Measurements from ENCODE around the gene RNF111. TPM values are rescaled to one million over a fixed set of nuclear protein-coding genes. Genes with fewer than 3 reads are reported as not detected.

The RNF111 gene
- total and polyA plus RNA-seq, 2 experiments from 2014 or later, result 14.4 to 24.5 TPM

GRCh38 chr15:59060348-59060747, 72.9 kb downstream of the RNF111 start:
- Histone ChIP-seq H3K4me3 (no peak overlapping the region), H3K9me2 (ENCODE audit: insufficient read depth) (no peaks in the 10 kb centered on the region), H3K36me3 (ENCODE audit: insufficient read depth) (peaks cover 32% of the 10 kb centered on the region), H3K79me2 (replicated peaks; ENCODE audit: insufficient read depth) (no peaks in the 10 kb centered on the region), H3F3A (replicated peaks; ENCODE audit: low read depth) (no peaks in the 10 kb centered on the region), H3K4me1 (ENCODE audit: insufficient read depth) (no peaks in the 10 kb centered on the region), H3K4me2 (no peak overlapping the region), H2AFZ (no peak overlapping the region), H3K27ac (ENCODE audit: low read depth) (no peak overlapping the region), H3K27me3 (ENCODE audit: insufficient read depth) (no peaks in the 10 kb centered on the region), H4K20me1 (replicated peaks; ENCODE audit: insufficient read depth) (no peaks in the 10 kb centered on the region)
- H3K4me3 Mint-ChIP-seq, result no peak overlapping the region
- H3K9me3 Mint-ChIP-seq, result no peaks in the 10 kb centered on the region
- H3K4me1 Mint-ChIP-seq, result peaks cover 9% of the 10 kb centered on the region; the same call in 2 of the 3 replicates
- no peak for ATAC-seq
- H3K36me3 Mint-ChIP-seq (ENCODE audit: low read depth), result peaks cover 29% of the 10 kb centered on the region
- no peak overlapping the region for H3K27ac Mint-ChIP-seq
- H3K27me3 Mint-ChIP-seq (ENCODE audit: insufficient read depth, low read depth, poor library complexity), result no peaks in the 10 kb centered on the region
- TF ChIP-seq POLR2AphosphoS5 (IDR thresholded peaks at IDR 0.05; ENCODE audit: low read depth), result no peak
- TF ChIP-seq ETS1 (IDR thresholded peaks at IDR 0.05), result no peak
- TF ChIP-seq ZNF462 (CRISPR knock-in tag; IDR thresholded peaks at IDR 0.05), result no peak
- TF ChIP-seq ZNF331 (CRISPR knock-in tag; IDR thresholded peaks at IDR 0.05; ENCODE audit: low read depth), result no peak
- no peak for TF ChIP-seq REST (IDR thresholded peaks at IDR 0.05; ENCODE audit: unreplicated experiment)
- no peak for TF ChIP-seq CREB1 (CRISPR knock-in tag; IDR thresholded peaks at IDR 0.05; ENCODE audit: low read depth)
- no peak for TF ChIP-seq EZH2phosphoT487 (IDR thresholded peaks at IDR 0.05; ENCODE audit: unreplicated experiment)
- no peak for TF ChIP-seq JUNB (IDR thresholded peaks at IDR 0.05; ENCODE audit: unreplicated experiment)
- no peak for TF ChIP-seq STAT1 (IDR thresholded peaks at IDR 0.05; ENCODE audit: unreplicated experiment)
- no peak for TF ChIP-seq EZH2 (IDR thresholded peaks at IDR 0.05; ENCODE audit: low read depth, unreplicated experiment)
- no peak for TF ChIP-seq ZNF114 (CRISPR knock-in tag; IDR thresholded peaks at IDR 0.05)
- TF ChIP-seq NANOG (IDR thresholded peaks at IDR 0.05; ENCODE audit: borderline replicate concordance), result no peak
- TF ChIP-seq, protein P1, sequence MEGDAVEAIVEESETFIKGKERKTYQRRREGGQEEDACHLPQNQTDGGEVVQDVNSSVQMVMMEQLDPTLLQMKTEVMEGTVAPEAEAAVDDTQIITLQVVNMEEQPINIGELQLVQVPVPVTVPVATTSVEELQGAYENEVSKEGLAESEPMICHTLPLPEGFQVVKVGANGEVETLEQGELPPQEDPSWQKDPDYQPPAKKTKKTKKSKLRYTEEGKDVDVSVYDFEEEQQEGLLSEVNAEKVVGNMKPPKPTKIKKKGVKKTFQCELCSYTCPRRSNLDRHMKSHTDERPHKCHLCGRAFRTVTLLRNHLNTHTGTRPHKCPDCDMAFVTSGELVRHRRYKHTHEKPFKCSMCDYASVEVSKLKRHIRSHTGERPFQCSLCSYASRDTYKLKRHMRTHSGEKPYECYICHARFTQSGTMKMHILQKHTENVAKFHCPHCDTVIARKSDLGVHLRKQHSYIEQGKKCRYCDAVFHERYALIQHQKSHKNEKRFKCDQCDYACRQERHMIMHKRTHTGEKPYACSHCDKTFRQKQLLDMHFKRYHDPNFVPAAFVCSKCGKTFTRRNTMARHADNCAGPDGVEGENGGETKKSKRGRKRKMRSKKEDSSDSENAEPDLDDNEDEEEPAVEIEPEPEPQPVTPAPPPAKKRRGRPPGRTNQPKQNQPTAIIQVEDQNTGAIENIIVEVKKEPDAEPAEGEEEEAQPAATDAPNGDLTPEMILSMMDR (conservative IDR thresholded peaks at IDR 0.05; ENCODE audit: low read depth in 2 of 2), result no peak
- no peak for DNase-seq (ENCODE audit: low spot score)

All from GM23338 (cell line).